ENCODE measurements around the gene ZNF768.

GRCh38 chr16:30515275-30515674 lies 11.1 kb downstream of the ZNF768 start:
- TF ChIP-seq, protein P1, sequence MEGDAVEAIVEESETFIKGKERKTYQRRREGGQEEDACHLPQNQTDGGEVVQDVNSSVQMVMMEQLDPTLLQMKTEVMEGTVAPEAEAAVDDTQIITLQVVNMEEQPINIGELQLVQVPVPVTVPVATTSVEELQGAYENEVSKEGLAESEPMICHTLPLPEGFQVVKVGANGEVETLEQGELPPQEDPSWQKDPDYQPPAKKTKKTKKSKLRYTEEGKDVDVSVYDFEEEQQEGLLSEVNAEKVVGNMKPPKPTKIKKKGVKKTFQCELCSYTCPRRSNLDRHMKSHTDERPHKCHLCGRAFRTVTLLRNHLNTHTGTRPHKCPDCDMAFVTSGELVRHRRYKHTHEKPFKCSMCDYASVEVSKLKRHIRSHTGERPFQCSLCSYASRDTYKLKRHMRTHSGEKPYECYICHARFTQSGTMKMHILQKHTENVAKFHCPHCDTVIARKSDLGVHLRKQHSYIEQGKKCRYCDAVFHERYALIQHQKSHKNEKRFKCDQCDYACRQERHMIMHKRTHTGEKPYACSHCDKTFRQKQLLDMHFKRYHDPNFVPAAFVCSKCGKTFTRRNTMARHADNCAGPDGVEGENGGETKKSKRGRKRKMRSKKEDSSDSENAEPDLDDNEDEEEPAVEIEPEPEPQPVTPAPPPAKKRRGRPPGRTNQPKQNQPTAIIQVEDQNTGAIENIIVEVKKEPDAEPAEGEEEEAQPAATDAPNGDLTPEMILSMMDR (IDR thresholded peaks at IDR 0.05; ENCODE audit: poor library complexity), result no peak
- TF ChIP-seq EZH2 (IDR thresholded peaks at IDR 0.05; ENCODE audit: borderline replicate concordance), result no peak

All from hepatocyte (in vitro differentiated cells).